CD4-positive, alpha-beta T cell (primary cell): ENCODE data around the gene ZSWIM4. TPM values are rescaled to one million over a fixed set of nuclear protein-coding genes. Genes with fewer than 3 reads are reported as not detected.
A peak's percentile ranks its signal among the peaks of the same experiment; 100 is the strongest.

Experiments
- ATAC-seq: fragments of 200-7000 bp; cut with Tn5 transposase; one replicate; pipeline ENCODE4 v1.10.0; 2022; ENCODE audit warnings: mild to moderate bottlenecking; ENCODE audit not compliant: poor library complexity
- CTCF ChIA-PET: fragments of 350-600 bp; sonication (Branson Sonifier 250); formaldehyde crosslinking; loops from one replicate; lab custom pipeline; 2021; ENCODE audit warnings: antibody characterized with exemption, inconsistent platforms; lab: Charles Lee
- POLR2A ChIA-PET: fragments of 350-600 bp; sonication (Branson Sonifier 250); formaldehyde crosslinking; loops from one replicate; lab custom pipeline; 2021; ENCODE audit warnings: antibody characterized with exemption, inconsistent platforms; lab: Charles Lee
- DNase-seq, 14 experiments: peaks; one replicate each; pipeline ENCODE4 v3.0.0-alpha.2; 2013 to 2020; ENCODE audit warnings: mixed read lengths in 2 of 14
- H3K27ac ChIP-seq, 2 donors: one replicate each; pipeline versions ENCODE4 v1.5.1 to v1.7.0; 2013; ENCODE audit warnings: low read length in 2 of 2, low read depth in 1 of 2, mild to moderate bottlenecking in 1 of 2
- H3K27me3 ChIP-seq, 2 experiments: 1 replicate in 1 of 2; 2 replicates in 1 of 2; pipeline versions ENCODE4 v1.6.1 to v1.7.0; 2013; ENCODE audit warnings: low read length in 2 of 2, control low read depth in 1 of 2, mild to moderate bottlenecking in 1 of 2, moderate library complexity in 1 of 2; ENCODE audit not compliant: insufficient read depth in 2 of 2, control insufficient read depth in 1 of 2
- H3K36me3 ChIP-seq: one replicate; pipeline ENCODE4 v1.6.1; 2013; ENCODE audit warnings: low read length, control low read depth; ENCODE audit not compliant: insufficient read depth
- H3K4me1 ChIP-seq: one replicate; pipeline ENCODE4 v1.6.1; 2013; ENCODE audit warnings: low read length, control low read depth; ENCODE audit not compliant: insufficient read depth
- H3K4me3 ChIP-seq: one replicate; pipeline ENCODE4 v1.5.1; 2013; ENCODE audit warnings: mild to moderate bottlenecking, low read length, moderate library complexity
- H3K9me3 ChIP-seq, 2 experiments: 1 replicate in 1 of 2; 2 replicates in 1 of 2; pipeline versions ENCODE4 v1.6.1 to v1.7.0; 2013; ENCODE audit warnings: low read length in 2 of 2, mild to moderate bottlenecking in 2 of 2, control low read depth in 1 of 2, moderate library complexity in 1 of 2; ENCODE audit not compliant: control insufficient read depth in 1 of 2, insufficient read depth in 1 of 2
- H3K27ac Mint-ChIP-seq: one replicate; pipeline ENCODE4 v1.8.0; 2020; ENCODE audit warnings: mixed read lengths
- H3K27me3 Mint-ChIP-seq: one replicate; pipeline ENCODE4 v1.8.0; 2021; ENCODE audit warnings: mixed read lengths
- H3K36me3 Mint-ChIP-seq: one replicate; pipeline ENCODE4 v1.8.0; 2021; ENCODE audit warnings: low read depth, mixed read lengths
- H3K4me1 Mint-ChIP-seq: one replicate; pipeline ENCODE4 v1.8.0; 2021; ENCODE audit warnings: low read depth, mixed read lengths
- H3K4me3 Mint-ChIP-seq: one replicate; pipeline ENCODE4 v1.8.0; 2020; ENCODE audit warnings: mild to moderate bottlenecking, mixed read lengths
- H3K9me3 Mint-ChIP-seq: one replicate; pipeline ENCODE4 v1.8.0; 2020; ENCODE audit warnings: mixed read lengths
- CTCF ChIP-seq: fragments of 200-600 bp; IDR thresholded peaks from one replicate; pipeline ENCODE4 v1.8.0; 2022; ENCODE audit warnings: antibody characterized with exemption, mild to moderate bottlenecking
- intact Hi-C, 2 experiments: fragments of 100-400 bp; cut with DNase I in 1 of 2; cut with micrococcal nuclease in 1 of 2; formaldehyde crosslinking; loops; one replicate each; pipeline versions ENCODE4 v1.15.1 to v1.9.0; 2023 to 2025; cut with DNase I, micrococcal nuclease
- total RNA-seq, 174 experiments: library from RNA in 2 of 174; stranded (reverse) in 2 of 174; gene quantifications; one replicate each; pipeline ENCODE4 v1.2.3 and lab custom pipeline; 2021 to 2026

ZSWIM4 gene
- total RNA-seq, 2 experiments from 2014 or later: 3.5 to 3.8 TPM

DNA sequence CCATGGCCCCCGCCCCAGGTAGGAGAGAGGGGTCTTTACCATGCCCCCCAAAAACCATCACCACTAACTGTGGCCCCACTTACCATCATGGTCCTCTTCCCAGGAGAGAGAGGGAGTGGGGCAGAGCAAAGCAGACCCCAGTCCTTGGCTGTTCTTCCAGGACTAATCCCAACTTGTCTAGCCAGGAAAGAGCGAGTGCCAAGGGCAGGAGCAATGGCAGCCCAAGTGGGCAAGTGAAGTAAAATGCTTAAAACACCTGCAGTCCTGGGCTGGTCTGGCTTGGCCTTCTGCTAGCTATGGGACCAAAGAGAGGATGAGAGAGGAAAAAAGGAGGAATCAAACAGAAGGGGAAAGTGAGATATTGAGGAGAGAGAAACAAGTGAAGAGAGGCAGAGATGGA, 17.9 kb downstream of the ZSWIM4 start:
- Histone ChIP-seq H3K27me3 (no peaks in the 10 kb centered on the region), H3K9me3 (no peaks in the 10 kb centered on the region), H3K4me3 (no peak overlapping the region), H3K4me1 (peaks cover 4% of the 10 kb centered on the region), H3K27ac (no peak overlapping the region), H3K36me3 (peaks cover 9% of the 10 kb centered on the region)
- ATAC-seq (no peak), DNase-seq (no peak)
- Mint-ChIP-seq H3K4me3 (no peak overlapping the region), H3K4me1 (peaks cover 10% of the 10 kb centered on the region), H3K27me3 (no peaks in the 10 kb centered on the region), H3K36me3 (peaks cover 19% of the 10 kb centered on the region), H3K9me3 (no peaks in the 10 kb centered on the region), H3K27ac (no peak overlapping the region)
- no peak for TF ChIP-seq CTCF
- ChIA-PET CTCF (no interaction called here), POLR2A (interaction anchor here (0.7 kb wide), 1 partner anchor 34 kb away, joined by 4 read pairs; no protein-coding TSS in a partner anchor)
- intact Hi-C loops: no loop called here

GRCh38 chr19:13814550-13814949, 19.3 kb downstream of the ZSWIM4 start:
- no peaks in the 10 kb centered on the region for H3K27me3 ChIP-seq
- Mint-ChIP-seq H3K9me3 (no peaks in the 10 kb centered on the region), H3K4me1 (peaks cover 13% of the 10 kb centered on the region), H3K27ac (no peak overlapping the region), H3K27me3 (no peaks in the 10 kb centered on the region), H3K4me3 (no peak overlapping the region), H3K36me3 (peaks cover 15% of the 10 kb centered on the region)
- DNase-seq: peak in 1 of 14 experiments; percentile 24
- ChIA-PET CTCF (no interaction called here), POLR2A (no interaction called here)
- ATAC-seq: no peak
- no peak overlapping the region for H3K27ac ChIP-seq
- peaks cover 4% of the 10 kb centered on the region for H3K4me1 ChIP-seq
- intact Hi-C loops: no loop called here
- no peaks in the 10 kb centered on the region for H3K9me3 ChIP-seq
- TF ChIP-seq CTCF: no peak
- no peak overlapping the region for H3K4me3 ChIP-seq
- H3K36me3 ChIP-seq: peaks cover 9% of the 10 kb centered on the region

- peak overlapping the region; percentile 12 for H3K4me3 ChIP-seq
- H3K9me3 ChIP-seq: no peaks in the 10 kb centered on the region
- no peaks in the 10 kb centered on the region for H3K9me3 Mint-ChIP-seq
- no peak overlapping the region for H3K27ac ChIP-seq
- peaks cover 11% of the 10 kb centered on the region for H3K36me3 ChIP-seq
- peaks cover 16% of the 10 kb centered on the region for H3K36me3 Mint-ChIP-seq
- H3K27ac Mint-ChIP-seq: no peak overlapping the region
- H3K27me3 ChIP-seq: no peaks in the 10 kb centered on the region
- peaks cover 13% of the 10 kb centered on the region for H3K4me1 Mint-ChIP-seq
- H3K4me1 ChIP-seq: peaks cover 4% of the 10 kb centered on the region
- CTCF ChIA-PET: no interaction called here
- TF ChIP-seq CTCF: no peak
- no peaks in the 10 kb centered on the region for H3K27me3 Mint-ChIP-seq
- ATAC-seq (peak; percentile 26), DNase-seq (peak in 2 of 14 experiments; percentile 13 to 57)
- H3K4me3 Mint-ChIP-seq: peak overlapping the region; percentile 30
- POLR2A ChIA-PET: interaction anchor here (0.8 to 1.7 kb wide), 4 partner anchors 20 to 45 kb away, joined by 3 to 6 read pairs (median 4); no protein-coding TSS in a partner anchor
- intact Hi-C loops: no loop called here
Observed at GRCh38 chr19:13817018-13817614, 21.9 kb downstream of the ZSWIM4 start.
